Kidney (tissue), 14 donors: Measurements from ENCODE around the gene DSE. TPM values are rescaled to one million over a fixed set of nuclear protein-coding genes. Genes with fewer than 3 reads are reported as not detected.

ENCODE experiments used
- DNase-seq, 5 donors: peaks; one replicate each; pipeline ENCODE4 v3.0.0-alpha.2; 2013 to 2020
- FAIRE-seq: peaks from 2 replicates; lab custom pipeline; 2012; peaks lifted over from hg19 to GRCh38; lab: Jason Lieb, UNC
- H3K27ac ChIP-seq, 2 donors: one replicate each; pipeline ENCODE4 v1.7.0; 2013; ENCODE audit warnings: low read depth in 2 of 2, low read length in 2 of 2, inconsistent platforms in 1 of 2
- H3K27me3 ChIP-seq: one replicate; pipeline ENCODE4 v1.7.1; 2013; ENCODE audit warnings: low read length, inconsistent platforms; ENCODE audit not compliant: control insufficient read depth, insufficient read depth
- H3K36me3 ChIP-seq, 3 donors: one replicate each; pipeline versions ENCODE4 v1.7.0 to v1.7.1; 2013; ENCODE audit warnings: low read length in 3 of 3, control low read depth in 1 of 3, inconsistent platforms in 1 of 3; ENCODE audit not compliant: insufficient read depth in 3 of 3, control insufficient read depth in 2 of 3
- H3K4me1 ChIP-seq, 3 donors: one replicate each; pipeline versions ENCODE4 v1.7.0 to v1.7.1; 2013; ENCODE audit warnings: low read length in 3 of 3, inconsistent platforms in 1 of 3, low read depth in 1 of 3; ENCODE audit not compliant: control insufficient read depth in 2 of 3, insufficient read depth in 2 of 3
- H3K4me3 ChIP-seq, 3 donors: one replicate each; pipeline versions ENCODE4 v1.7.0 to v1.8.1; 2013; ENCODE audit warnings: low read length in 3 of 3, control low read depth in 1 of 3, inconsistent platforms in 1 of 3
- H3K9ac ChIP-seq, 3 donors: one replicate each; pipeline versions ENCODE4 v1.7.0 to v1.7.1; 2013; ENCODE audit warnings: low read length in 3 of 3, control low read depth in 1 of 3, inconsistent platforms in 1 of 3
- H3K9me3 ChIP-seq, 3 donors: one replicate each; pipeline versions ENCODE4 v1.7.0 to v1.7.1; 2013; ENCODE audit warnings: low read length in 3 of 3, control low read depth in 1 of 3, inconsistent platforms in 1 of 3; ENCODE audit not compliant: control insufficient read depth in 2 of 3, insufficient read depth in 1 of 3
- CTCF ChIP-seq: IDR thresholded peaks from 3 replicates; pipeline ENCODE4 v1.5.1; 2012; ENCODE audit warnings: mild to moderate bottlenecking, moderate library complexity, borderline replicate concordance; ENCODE audit not compliant: insufficient read depth; ENCODE audit errors: extremely low read depth
- intact Hi-C: fragments of 100-400 bp; cut with DNase I; formaldehyde crosslinking; loops from one replicate; pipeline ENCODE4 v1.11.1; 2022
- polyA plus RNA-seq: library from polyadenylated mRNA; stranded (reverse); fragments of 350-450 nt; fragmentation: Illumina TruSeq; extraction: RNeasy Lipid Tissue Mini Kit (QIAGEN cat#74804); gene quantifications from one replicate; pipeline ENCODE4 v1.2.3, GENCODE V29; 2014; ENCODE audit warnings: low read depth, low replicate concordance; ENCODE audit not compliant: insufficient read depth
- total RNA-seq: library from RNA; stranded (reverse); fragmentation: NEBNext Ultra II Directional; extraction: Animal tissue kit (Norgen Biotek cat#: 25700); gene quantifications from one replicate; pipeline ENCODE4 v1.2.1, GENCODE V29; 2021
- donor health status: control.
- donor health status: control.
- donor health status: control.
- donor health status: control.
- donor health status: control.
- donor health status: DM: yes; HTN: yes; CAD: no.
- donor health status: Normal renal cell carcinoma (clear cell type).

Gene DSE
- total and polyA plus RNA-seq, 2 donors from 2014 or later: 6.9 to 47.7 TPM

- Histone ChIP-seq H3K4me1 (peaks cover 0 to 5% (median 2%) of the 10 kb centered on the region in 3 donors), H3K9me3 (no peaks in the 10 kb centered on the region), H3K9ac (no peak overlapping the region), H3K27ac (peak overlapping the region in 1 of 2 donors; percentile 32), H3K27me3 (no peaks in the 10 kb centered on the region), H3K4me3 (no peak overlapping the region), H3K36me3 (no peaks in the 10 kb centered on the region)
- FAIRE-seq (no peak), DNase-seq (peak in 3 of 5 donors; percentile 34 to 68 (median 64))
- no peak for TF ChIP-seq CTCF
- intact Hi-C loops: no loop called here
Observed at GRCh38 chr6:116405652-116406356, 35.1 kb downstream of the DSE start.

- FAIRE-seq (no peak), DNase-seq (no peak)
- Histone ChIP-seq H3K9me3 (no peaks in the 10 kb centered on the region), H3K27me3 (no peaks in the 10 kb centered on the region), H3K4me3 (no peak overlapping the region), H3K9ac (no peak overlapping the region), H3K4me1 (peaks cover 0 to 7% (median 5%) of the 10 kb centered on the region in 3 donors), H3K27ac (no peak overlapping the region), H3K36me3 (no peaks in the 10 kb centered on the region)
- no peak for TF ChIP-seq CTCF
- intact Hi-C loops: no loop called here
Observed at GRCh38 chr6:116406678-116407345, 36.1 kb downstream of the DSE start.

- Histone ChIP-seq H3K27ac (no peak overlapping the region), H3K36me3 (no peaks in the 10 kb centered on the region), H3K27me3 (no peaks in the 10 kb centered on the region), H3K9ac (no peak overlapping the region), H3K4me3 (no peak overlapping the region), H3K4me1 (peaks cover 0 to 7% (median 5%) of the 10 kb centered on the region in 3 donors), H3K9me3 (no peaks in the 10 kb centered on the region)
- FAIRE-seq (no peak), DNase-seq (peak in 3 of 5 donors; percentile 28 to 60 (median 53))
- no peak for TF ChIP-seq CTCF
- intact Hi-C loops: no loop called here
Observed at GRCh38 chr6:116408491-116408890, 37.7 kb downstream of the DSE start.
